Midbrain (tissue), 1 donor: ENCODE data around the gene SPINK6.

Experiments
- DNase-seq: peaks from one replicate; lab custom pipeline; 2025; lab: John Stamatoyannopoulos, UW

Gene SPINK6

GRCh38 chr5:148224117-148224742 is 21.4 kb downstream of the SPINK6 start:
- DNase-seq = no peak

- DNase-seq = no peak
Observed at GRCh38 chr5:148228392-148228984, 25.6 kb downstream of the SPINK6 start.

GRCh38 chr5:148229840-148230239 is 27.0 kb downstream of the SPINK6 start:
- no peak for DNase-seq

- DNase-seq = no peak
Observed at GRCh38 chr5:148230240-148230639, 27.4 kb downstream of the SPINK6 start.

- DNase-seq = no peak
Observed at GRCh38 chr5:148237785-148238417, 35.1 kb downstream of the SPINK6 start.

DNA sequence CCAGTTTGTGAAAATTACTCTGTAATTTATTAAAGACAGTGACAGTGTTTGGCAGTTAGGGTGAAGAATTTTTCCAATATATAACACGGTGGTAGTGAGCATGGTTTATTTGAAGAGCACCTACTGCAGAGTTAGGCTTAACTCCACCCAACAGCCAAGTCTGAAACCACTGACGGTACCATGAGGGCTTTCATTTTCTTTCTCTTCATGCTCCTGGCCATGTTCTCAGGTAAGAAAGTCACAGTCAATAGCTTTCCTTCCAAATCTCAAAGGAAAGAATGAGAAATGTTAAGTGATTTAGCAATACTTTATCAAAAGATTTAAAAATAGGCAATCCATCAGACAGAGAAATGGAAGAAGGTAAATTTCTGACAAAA is 35.6 kb downstream of the SPINK6 start, which contains the start of gene MARCOL:
TSS of gene MARCOL (plus strand) at position 108 of the 377 bp plus-strand sequence. CDS start at position 181, 73 bp downstream.
- DNase-seq = no peak

DNA sequence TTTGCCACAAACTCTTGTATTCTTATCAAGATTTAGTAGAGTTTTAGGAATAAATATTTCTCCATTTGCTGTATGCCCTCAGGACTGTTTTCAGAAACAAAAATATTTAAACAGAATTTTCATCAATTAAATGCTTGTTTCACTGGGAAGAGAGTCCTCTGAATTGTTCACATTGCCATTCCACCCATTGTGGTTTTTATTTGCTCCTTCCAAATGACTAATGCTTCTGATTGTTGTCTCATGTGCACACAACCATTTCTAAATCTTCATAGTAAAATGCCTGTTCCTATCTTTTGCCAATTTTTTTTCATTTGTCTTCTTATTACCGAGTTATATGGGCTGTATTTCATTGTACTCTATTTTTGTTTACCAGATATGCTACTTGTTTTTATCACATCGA is 46.1 kb downstream of the SPINK6 start:
- DNase-seq = no peak

DNA sequence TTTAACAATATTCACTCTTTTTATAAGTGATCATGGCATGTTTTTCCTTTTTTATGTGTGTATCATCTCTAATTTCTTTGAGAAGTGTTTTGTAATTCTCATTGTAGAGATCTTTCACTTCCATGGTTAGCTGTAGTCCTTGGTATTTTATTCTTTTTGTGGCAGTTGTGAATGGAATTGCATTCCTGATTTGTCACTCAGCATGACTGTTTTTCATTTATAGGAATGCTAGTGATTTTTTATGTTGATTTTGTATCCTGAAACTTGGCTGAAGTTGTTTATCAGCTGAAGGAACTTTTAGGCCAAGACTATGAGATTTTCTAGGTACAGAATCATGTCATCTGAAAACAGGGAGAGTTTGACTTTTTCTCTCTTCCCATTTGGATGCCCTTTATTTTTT is 52.6 kb downstream of the SPINK6 start:
- DNase-seq = no peak

DNA sequence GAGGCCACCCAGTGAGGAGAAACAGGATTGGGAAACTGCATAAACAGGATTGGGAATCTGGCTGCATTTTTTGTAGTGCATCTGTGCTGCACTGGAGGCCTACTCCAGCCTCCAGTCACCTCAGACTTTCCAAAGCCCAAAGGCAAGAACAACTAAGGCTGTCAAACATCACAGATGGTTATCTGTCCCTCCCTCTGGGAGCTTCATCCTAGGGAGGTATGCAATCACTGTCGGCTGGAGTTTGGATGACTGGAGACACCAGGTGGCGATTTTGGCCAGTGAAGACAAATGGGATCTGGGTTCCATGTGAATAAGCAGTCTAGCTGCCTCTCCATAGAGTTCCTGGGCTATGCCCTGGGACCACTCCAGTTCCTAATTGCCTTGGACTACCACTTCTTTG is 56.4 kb downstream of the SPINK6 start:
- DNase-seq = no peak

DNA sequence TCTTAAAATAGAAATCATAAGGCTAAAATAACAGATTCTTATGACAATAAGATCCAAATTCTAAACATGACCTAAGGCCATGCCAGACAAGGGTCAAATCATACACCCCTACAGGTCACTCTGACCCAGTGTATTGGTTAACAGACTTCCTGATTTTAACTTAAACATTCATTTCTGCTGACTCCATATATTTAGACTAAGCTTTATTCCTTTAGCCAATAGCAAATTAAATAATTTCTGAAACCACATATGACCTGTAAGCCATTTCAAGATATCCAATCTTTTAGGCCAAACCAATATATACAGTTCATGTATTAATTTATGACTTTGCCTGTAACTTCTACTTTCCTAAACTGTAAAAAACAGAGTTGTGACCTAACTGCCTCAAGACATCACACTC is 58.4 kb downstream of the SPINK6 start:
- no peak for DNase-seq
